ENCODE results near the gene CCT8L2. TPM values are rescaled to one million over a fixed set of nuclear protein-coding genes. Genes with fewer than 3 reads are reported as not detected.
"Not testable (repeated sequence)": the region's sequence is repeated elsewhere in the genome, so short reads cannot be mapped to it uniquely, and the experiment has no call there.

Gene CCT8L2
- total and polyA plus RNA-seq, 2 donors: 0.02 TPM; not detected in 1

- H3K27ac ChIP-seq (ENCODE audit: low read depth in 1 of 2, low read length in 1 of 2); H3K27me3 ChIP-seq (ENCODE audit: control insufficient read depth in 2 of 2, insufficient read depth in 1 of 2, low read length in 1 of 2); H3K36me3 ChIP-seq (ENCODE audit: control insufficient read depth in 2 of 2, insufficient read depth in 2 of 2, low read length in 1 of 2); H3K4me3 ChIP-seq (ENCODE audit: low read length in 2 of 2); H3K4me1 ChIP-seq (ENCODE audit: control insufficient read depth in 2 of 2, insufficient read depth in 2 of 2, low read length in 2 of 2); DNase-seq (ENCODE audit: low read depth in 6 of 9, low spot score in 9 of 9): not testable (repeated sequence)
- H3K9me3 ChIP-seq (ENCODE audit: control insufficient read depth in 2 of 2, insufficient read depth in 1 of 2, low read length in 1 of 2): peaks cover 3 to 13% of the 10 kb centered on the region in 2 donors
- WGBS: 91% methylated on average over 2 of the region's 2 CpGs
Observed at GRCh38 chr22:16569240-16569834, 23.3 kb downstream of the CCT8L2 start.

GRCh38 chr22:16568425-16568758, 24.2 kb downstream of the CCT8L2 start:
- no peak overlapping the region for H3K27ac ChIP-seq (ENCODE audit: low read depth in 1 of 2, low read length in 1 of 2)
- no peaks in the 10 kb centered on the region for H3K4me1 ChIP-seq (ENCODE audit: control insufficient read depth in 2 of 2, insufficient read depth in 2 of 2, low read length in 2 of 2)
- no peak overlapping the region for H3K4me3 ChIP-seq (ENCODE audit: low read length in 2 of 2)
- peaks cover 7 to 18% of the 10 kb centered on the region in 2 donors for H3K9me3 ChIP-seq (ENCODE audit: control insufficient read depth in 2 of 2, insufficient read depth in 1 of 2, low read length in 1 of 2)
- DNase-seq (ENCODE audit: low read depth in 6 of 9, low spot score in 9 of 9): no peak
- no peaks in the 10 kb centered on the region for H3K36me3 ChIP-seq (ENCODE audit: control insufficient read depth in 2 of 2, insufficient read depth in 2 of 2, low read length in 1 of 2)
- WGBS: 94% methylated on average over 6 of the region's 6 CpGs
- no peaks in the 10 kb centered on the region for H3K27me3 ChIP-seq (ENCODE audit: control insufficient read depth in 2 of 2, insufficient read depth in 1 of 2, low read length in 1 of 2)

GRCh38 chr22:16567617-16568424, 24.8 kb downstream of the CCT8L2 start:
- not testable (repeated sequence) for H3K36me3 ChIP-seq (ENCODE audit: control insufficient read depth in 2 of 2, insufficient read depth in 2 of 2, low read length in 1 of 2); H3K27ac ChIP-seq (ENCODE audit: low read depth in 1 of 2, low read length in 1 of 2); DNase-seq (ENCODE audit: low read depth in 6 of 9, low spot score in 9 of 9); H3K4me3 ChIP-seq (ENCODE audit: low read length in 2 of 2); H3K4me1 ChIP-seq (ENCODE audit: control insufficient read depth in 2 of 2, insufficient read depth in 2 of 2, low read length in 2 of 2); H3K27me3 ChIP-seq (ENCODE audit: control insufficient read depth in 2 of 2, insufficient read depth in 1 of 2, low read length in 1 of 2)
- H3K9me3 ChIP-seq (ENCODE audit: control insufficient read depth in 2 of 2, insufficient read depth in 1 of 2, low read length in 1 of 2): peaks cover 7 to 21% of the 10 kb centered on the region in 2 donors
- 92% methylated on average over 13 of the region's 13 CpGs for WGBS

GRCh38 chr22:16566421-16567151, 26.0 kb downstream of the CCT8L2 start:
- not testable (repeated sequence) for DNase-seq (ENCODE audit: low read depth in 6 of 9, low spot score in 9 of 9); H3K27ac ChIP-seq (ENCODE audit: low read depth in 1 of 2, low read length in 1 of 2); H3K4me1 ChIP-seq (ENCODE audit: control insufficient read depth in 2 of 2, insufficient read depth in 2 of 2, low read length in 2 of 2); H3K36me3 ChIP-seq (ENCODE audit: control insufficient read depth in 2 of 2, insufficient read depth in 2 of 2, low read length in 1 of 2); H3K4me3 ChIP-seq (ENCODE audit: low read length in 2 of 2); H3K27me3 ChIP-seq (ENCODE audit: control insufficient read depth in 2 of 2, insufficient read depth in 1 of 2, low read length in 1 of 2)
- 87% methylated on average over 7 of the region's 7 CpGs for WGBS
- peaks cover 8 to 25% of the 10 kb centered on the region in 2 donors for H3K9me3 ChIP-seq (ENCODE audit: control insufficient read depth in 2 of 2, insufficient read depth in 1 of 2, low read length in 1 of 2)

- not testable (repeated sequence) for H3K36me3 ChIP-seq (ENCODE audit: control insufficient read depth in 2 of 2, insufficient read depth in 2 of 2, low read length in 1 of 2); H3K27ac ChIP-seq (ENCODE audit: low read depth in 1 of 2, low read length in 1 of 2); H3K4me1 ChIP-seq (ENCODE audit: control insufficient read depth in 2 of 2, insufficient read depth in 2 of 2, low read length in 2 of 2); DNase-seq (ENCODE audit: low read depth in 6 of 9, low spot score in 9 of 9); H3K4me3 ChIP-seq (ENCODE audit: low read length in 2 of 2); H3K27me3 ChIP-seq (ENCODE audit: control insufficient read depth in 2 of 2, insufficient read depth in 1 of 2, low read length in 1 of 2)
- peaks cover 8 to 29% of the 10 kb centered on the region in 2 donors for H3K9me3 ChIP-seq (ENCODE audit: control insufficient read depth in 2 of 2, insufficient read depth in 1 of 2, low read length in 1 of 2)
- WGBS: 88% methylated on average over 15 of the region's 15 CpGs
Observed at GRCh38 chr22:16565585-16566420, 26.8 kb downstream of the CCT8L2 start.

- H3K9me3 ChIP-seq (ENCODE audit: control insufficient read depth in 2 of 2, insufficient read depth in 1 of 2, low read length in 1 of 2): peaks cover 8 to 34% of the 10 kb centered on the region in 2 donors
- WGBS: 86% methylated on average over 6 of the region's 6 CpGs
- not testable (repeated sequence) for DNase-seq (ENCODE audit: low read depth in 6 of 9, low spot score in 9 of 9); H3K27me3 ChIP-seq (ENCODE audit: control insufficient read depth in 2 of 2, insufficient read depth in 1 of 2, low read length in 1 of 2); H3K4me3 ChIP-seq (ENCODE audit: low read length in 2 of 2); H3K27ac ChIP-seq (ENCODE audit: low read depth in 1 of 2, low read length in 1 of 2); H3K36me3 ChIP-seq (ENCODE audit: control insufficient read depth in 2 of 2, insufficient read depth in 2 of 2, low read length in 1 of 2); H3K4me1 ChIP-seq (ENCODE audit: control insufficient read depth in 2 of 2, insufficient read depth in 2 of 2, low read length in 2 of 2)
Observed at GRCh38 chr22:16564837-16565584, 27.6 kb downstream of the CCT8L2 start.

GRCh38 chr22:16563555-16564520, 28.8 kb downstream of the CCT8L2 start:
- H3K9me3 ChIP-seq (ENCODE audit: control insufficient read depth in 2 of 2, insufficient read depth in 1 of 2, low read length in 1 of 2): peaks cover 8 to 41% of the 10 kb centered on the region in 2 donors
- H3K4me3 ChIP-seq (ENCODE audit: low read length in 2 of 2): no peak overlapping the region
- no peak for DNase-seq (ENCODE audit: low read depth in 6 of 9, low spot score in 9 of 9)
- no peaks in the 10 kb centered on the region for H3K36me3 ChIP-seq (ENCODE audit: control insufficient read depth in 2 of 2, insufficient read depth in 2 of 2, low read length in 1 of 2)
- H3K4me1 ChIP-seq (ENCODE audit: control insufficient read depth in 2 of 2, insufficient read depth in 2 of 2, low read length in 2 of 2): no peaks in the 10 kb centered on the region
- H3K27me3 ChIP-seq (ENCODE audit: control insufficient read depth in 2 of 2, insufficient read depth in 1 of 2, low read length in 1 of 2): no peaks in the 10 kb centered on the region
- 84% methylated on average over 14 of the region's 14 CpGs for WGBS
- H3K27ac ChIP-seq (ENCODE audit: low read depth in 1 of 2, low read length in 1 of 2): no peak overlapping the region
